ENCODE results near the gene EGFL8. TPM values are rescaled to one million over a fixed set of nuclear protein-coding genes. Genes with fewer than 3 reads are reported as not detected.

EGFL8 gene
- total and polyA plus RNA-seq, 9 of the 15 experiments (the other 6 are each of a cell fraction or from before 2014, with no cell fraction given) = 2.2 to 47.4 (median 14.2) TPM

- TF ChIP-seq REST (IDR thresholded peaks at IDR 0.05; ENCODE audit: borderline replicate concordance) (no peak), REST (CRISPR knock-in tag; IDR thresholded peaks at IDR 0.05; ENCODE audit: low read depth) (no peak; the same call in 1 of the 2 replicates), ZNF282 (CRISPR knock-in tag; IDR thresholded peaks at IDR 0.05) (0 out of 2 replicates have a peak, but pooled peaks have one; percentile 1), DIDO1 (tag; IDR thresholded peaks at IDR 0.05; ENCODE audit: low read depth) (no peak), ZNF274 (IDR thresholded peaks at IDR 0.05; ENCODE audit: borderline replicate concordance, low read depth, low read length) (no peak), SPI1 (IDR thresholded peaks at IDR 0.05; ENCODE audit: borderline replicate concordance, low read depth, low read length) (0 out of 2 replicates have a peak, but pooled peaks have one; percentile 14), NR4A1 (CRISPR knock-in tag; IDR thresholded peaks at IDR 0.05) (0 out of 2 replicates have a peak, but pooled peaks have one; percentile 66), NR4A1 (tag; IDR thresholded peaks at IDR 0.05) (peak; percentile 59; the same call in 1 of the 2 replicates), ZNF140 (CRISPR knock-in tag; IDR thresholded peaks at IDR 0.05) (no peak), RUNX1 (IDR thresholded peaks at IDR 0.05; ENCODE audit: low read depth) (no peak), SRSF3 (IDR thresholded peaks at IDR 0.05; ENCODE audit: insufficient read depth, low read length) (0 out of 2 replicates have a peak, but pooled peaks have one; percentile 79), FOXM1 (IDR thresholded peaks at IDR 0.05; ENCODE audit: low read depth) (no peak), FOXM1 (CRISPR knock-in tag; IDR thresholded peaks at IDR 0.05; ENCODE audit: low read depth) (peak; percentile 92; the same call in 1 of the 2 replicates), PYGO2 (tag; IDR thresholded peaks at IDR 0.05) (no peak), PURB (CRISPR knock-in tag; IDR thresholded peaks at IDR 0.05; ENCODE audit: low read depth) (no peak), BMI1 (IDR thresholded peaks at IDR 0.05; ENCODE audit: low read length) (0 out of 2 replicates have a peak, but pooled peaks have one; percentile 27), ZNF561 (CRISPR knock-in tag; conservative IDR thresholded peaks at IDR 0.05) (no peak), ASH1L (IDR thresholded peaks at IDR 0.05; ENCODE audit: borderline replicate concordance, low read depth, partially characterized antibody) (no peak)
- TF ChIP-seq, protein P1, sequence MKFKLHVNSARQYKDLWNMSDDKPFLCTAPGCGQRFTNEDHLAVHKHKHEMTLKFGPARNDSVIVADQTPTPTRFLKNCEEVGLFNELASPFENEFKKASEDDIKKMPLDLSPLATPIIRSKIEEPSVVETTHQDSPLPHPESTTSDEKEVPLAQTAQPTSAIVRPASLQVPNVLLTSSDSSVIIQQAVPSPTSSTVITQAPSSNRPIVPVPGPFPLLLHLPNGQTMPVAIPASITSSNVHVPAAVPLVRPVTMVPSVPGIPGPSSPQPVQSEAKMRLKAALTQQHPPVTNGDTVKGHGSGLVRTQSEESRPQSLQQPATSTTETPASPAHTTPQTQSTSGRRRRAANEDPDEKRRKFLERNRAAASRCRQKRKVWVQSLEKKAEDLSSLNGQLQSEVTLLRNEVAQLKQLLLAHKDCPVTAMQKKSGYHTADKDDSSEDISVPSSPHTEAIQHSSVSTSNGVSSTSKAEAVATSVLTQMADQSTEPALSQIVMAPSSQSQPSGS (CRISPR knock-in tag; IDR thresholded peaks at IDR 0.05) = peak; percentile 89; the same call in 1 of the 2 replicates
Measured at GRCh38 chr6:32195902-32196681, 31.7 kb downstream of the EGFL8 start (continued).

All from K562 (cell line).